Measurements from ENCODE around the gene LIN54. TPM values are rescaled to one million over a fixed set of nuclear protein-coding genes. Genes with fewer than 3 reads are reported as not detected.
"Not testable (repeated sequence)": the region's sequence is repeated elsewhere in the genome, so short reads cannot be mapped to it uniquely, and the experiment has no call there.

LIN54 gene
- total RNA-seq, 4 donors from 2014 or later: 14.7 to 23.0 (median 16.4) TPM

DNA sequence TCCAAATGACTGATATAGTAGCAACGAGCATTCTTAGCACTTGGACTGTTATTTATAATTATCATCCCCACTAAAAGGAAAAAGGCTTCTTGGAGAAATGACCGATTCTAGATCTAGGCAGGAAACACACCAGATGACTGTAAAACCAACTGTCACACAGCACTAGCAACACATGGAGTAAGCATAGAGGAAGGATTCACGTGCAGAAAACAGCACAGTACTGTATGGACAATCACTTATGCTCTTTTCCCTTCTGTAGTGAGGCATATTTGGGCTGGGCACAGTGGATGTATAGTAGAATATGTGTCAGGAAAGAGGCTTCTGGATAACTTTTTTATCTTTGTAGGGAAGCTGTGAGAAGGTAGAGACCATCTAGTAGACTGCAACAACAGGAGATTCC, 18.4 kb upstream of the LIN54 start:
- intact Hi-C loops (cut with DNase I): no loop called here
- no peak for TF ChIP-seq POLR2A (IDR thresholded peaks at IDR 0.05)
- TF ChIP-seq, protein P1, sequence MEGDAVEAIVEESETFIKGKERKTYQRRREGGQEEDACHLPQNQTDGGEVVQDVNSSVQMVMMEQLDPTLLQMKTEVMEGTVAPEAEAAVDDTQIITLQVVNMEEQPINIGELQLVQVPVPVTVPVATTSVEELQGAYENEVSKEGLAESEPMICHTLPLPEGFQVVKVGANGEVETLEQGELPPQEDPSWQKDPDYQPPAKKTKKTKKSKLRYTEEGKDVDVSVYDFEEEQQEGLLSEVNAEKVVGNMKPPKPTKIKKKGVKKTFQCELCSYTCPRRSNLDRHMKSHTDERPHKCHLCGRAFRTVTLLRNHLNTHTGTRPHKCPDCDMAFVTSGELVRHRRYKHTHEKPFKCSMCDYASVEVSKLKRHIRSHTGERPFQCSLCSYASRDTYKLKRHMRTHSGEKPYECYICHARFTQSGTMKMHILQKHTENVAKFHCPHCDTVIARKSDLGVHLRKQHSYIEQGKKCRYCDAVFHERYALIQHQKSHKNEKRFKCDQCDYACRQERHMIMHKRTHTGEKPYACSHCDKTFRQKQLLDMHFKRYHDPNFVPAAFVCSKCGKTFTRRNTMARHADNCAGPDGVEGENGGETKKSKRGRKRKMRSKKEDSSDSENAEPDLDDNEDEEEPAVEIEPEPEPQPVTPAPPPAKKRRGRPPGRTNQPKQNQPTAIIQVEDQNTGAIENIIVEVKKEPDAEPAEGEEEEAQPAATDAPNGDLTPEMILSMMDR (IDR thresholded peaks at IDR 0.05): no peak
- H3K27ac ChIP-seq: no peak overlapping the region
- no peaks in the 10 kb centered on the region for H3K4me1 ChIP-seq
- DNase-seq: no peak
- H3K27me3 ChIP-seq: no peaks in the 10 kb centered on the region
- peaks cover 0 to 17% (median 11%) of the 10 kb centered on the region in 3 donors for H3K9me3 ChIP-seq
- H3K36me3 ChIP-seq: no peaks in the 10 kb centered on the region
- whole genome bisulfite sequencing, 2 donors: 31 to 41% methylated on average over 3 of the region's 3 CpGs
- no peak overlapping the region for H3K4me3 ChIP-seq

DNA sequence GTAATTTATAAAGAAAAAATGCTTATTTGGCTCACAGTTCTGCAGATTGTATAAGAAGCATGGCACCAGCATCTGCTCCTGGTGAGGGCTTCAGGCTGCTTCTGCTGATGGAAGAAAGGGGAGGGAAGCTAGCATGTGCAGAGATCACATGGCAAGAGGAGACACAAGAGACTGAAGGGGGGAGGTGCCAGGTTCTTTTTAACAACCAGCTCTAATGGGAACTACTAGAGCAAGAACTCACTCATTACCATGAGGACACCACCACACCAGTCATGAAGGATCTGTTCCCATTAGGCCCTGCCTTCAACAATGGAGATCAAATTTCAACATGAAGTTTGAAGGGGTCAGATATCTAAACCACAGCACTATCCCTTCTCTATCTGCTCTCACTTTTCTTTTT, 14.9 kb upstream of the LIN54 start:
- Histone ChIP-seq H3K27ac (no peak overlapping the region), H3K4me3 (no peak overlapping the region), H3K9me3 (peaks cover 0 to 17% (median 11%) of the 10 kb centered on the region in 3 donors), H3K36me3 (no peaks in the 10 kb centered on the region), H3K27me3 (no peaks in the 10 kb centered on the region), H3K4me1 (no peaks in the 10 kb centered on the region)
- intact Hi-C loops (cut with DNase I): no loop called here
- no peak for DNase-seq
- no peak for TF ChIP-seq POLR2A (IDR thresholded peaks at IDR 0.05)
- TF ChIP-seq, protein P1 (IDR thresholded peaks at IDR 0.05): no peak

DNA sequence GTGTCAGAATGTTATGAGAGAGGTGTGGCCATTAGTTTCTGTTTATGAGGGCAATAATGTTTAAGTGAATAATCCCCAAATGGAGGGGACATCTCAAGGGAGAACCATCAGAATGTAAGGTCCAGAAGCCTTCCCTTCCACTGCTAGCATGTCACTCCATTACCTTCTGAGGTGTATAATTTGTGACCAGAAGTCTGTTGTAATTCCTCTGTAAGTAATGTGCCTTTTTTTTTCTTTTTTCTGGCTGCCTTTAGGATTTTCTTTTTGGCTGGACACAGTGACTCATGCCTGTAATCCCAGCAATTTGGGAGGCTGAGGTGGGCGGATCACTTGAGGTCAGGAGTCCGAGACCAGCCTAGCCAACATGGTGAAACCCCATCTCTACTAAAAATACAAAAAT, 13.6 kb upstream of the LIN54 start:
- H3K27me3 ChIP-seq: no peaks in the 10 kb centered on the region
- H3K9me3 ChIP-seq: peaks cover 0 to 17% (median 11%) of the 10 kb centered on the region in 3 donors
- H3K36me3 ChIP-seq: no peaks in the 10 kb centered on the region
- intact Hi-C loops (cut with DNase I): no loop called here
- DNase-seq: no peak
- 43% methylated on average over 2 of the region's 2 CpGs; no CpG with 5 or more reads in 1 of the 2 donors for WGBS, 2 donors
- H3K4me1 ChIP-seq: no peaks in the 10 kb centered on the region
- no peak overlapping the region for H3K4me3 ChIP-seq
- no peak for TF ChIP-seq POLR2A (IDR thresholded peaks at IDR 0.05)
- TF ChIP-seq, protein P1 (IDR thresholded peaks at IDR 0.05): no peak
- H3K27ac ChIP-seq: no peak overlapping the region

DNA sequence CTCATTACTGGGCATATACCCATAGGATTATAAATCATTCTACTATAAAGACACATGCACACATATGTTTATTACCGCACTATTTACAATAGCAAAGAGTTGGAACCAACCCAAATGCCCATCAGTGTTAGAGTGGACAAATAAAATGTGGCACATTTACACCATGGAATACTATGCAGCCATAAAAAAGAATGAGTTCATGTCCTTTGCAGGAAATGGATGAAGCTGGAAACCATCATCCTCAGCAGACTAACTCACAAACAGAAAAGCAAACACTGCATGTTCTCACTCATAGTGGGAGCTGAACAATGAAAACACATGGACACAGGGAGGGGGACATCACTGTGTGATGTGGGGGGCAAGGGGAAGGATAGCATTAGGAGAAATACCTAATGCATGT, 13.0 kb upstream of the LIN54 start:
- 89 to 94% methylated on average over 1 of the region's 1 CpG for WGBS, 2 donors
- H3K4me1 ChIP-seq; H3K36me3 ChIP-seq; DNase-seq; H3K27me3 ChIP-seq; H3K27ac ChIP-seq; H3K4me3 ChIP-seq; intact Hi-C loops (cut with DNase I): not testable (repeated sequence)
- H3K9me3 ChIP-seq: peaks cover 0 to 17% (median 11%) of the 10 kb centered on the region in 3 donors

DNA sequence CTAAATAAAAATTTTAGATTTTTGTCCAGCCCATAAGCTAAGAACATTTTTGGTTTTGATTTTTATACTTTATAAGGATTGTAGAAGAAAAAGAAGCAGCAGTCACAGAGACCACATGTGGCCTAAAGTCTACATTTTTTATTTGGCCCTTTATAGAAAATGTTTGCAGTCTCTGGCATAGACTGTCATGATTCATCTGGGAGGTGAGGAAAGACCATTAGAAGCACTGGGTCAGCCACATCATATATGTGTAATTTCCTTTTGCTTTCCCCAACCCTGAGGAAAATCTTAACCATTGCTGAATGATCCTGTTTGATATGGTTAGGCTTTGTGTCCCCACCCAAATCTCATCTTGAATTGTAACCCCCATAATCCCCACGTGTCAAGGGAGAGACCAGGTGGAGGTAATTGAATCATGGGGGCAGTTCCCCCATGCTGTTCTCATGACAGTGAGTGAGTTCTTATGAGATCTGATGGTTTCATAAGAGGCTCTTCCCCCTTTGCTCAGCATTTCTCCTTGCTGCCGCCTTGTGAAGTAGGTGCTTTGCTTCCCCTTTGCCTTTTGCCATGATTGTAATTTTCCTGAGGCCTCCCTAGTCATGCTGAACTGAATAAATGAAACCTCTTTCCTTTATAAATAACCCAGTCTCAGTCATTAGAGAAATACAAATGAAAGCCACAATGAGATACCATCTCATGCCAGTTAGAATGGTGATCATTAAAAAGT, 12.3 kb upstream of the LIN54 start:
- TF ChIP-seq POLR2A (IDR thresholded peaks at IDR 0.05): no peak
- TF ChIP-seq, protein P1 (IDR thresholded peaks at IDR 0.05): no peak
- DNase-seq: no peak
- Histone ChIP-seq H3K36me3 (no peaks in the 10 kb centered on the region), H3K4me1 (no peaks in the 10 kb centered on the region), H3K27ac (no peak overlapping the region), H3K27me3 (no peaks in the 10 kb centered on the region), H3K9me3 (peaks cover 0 to 17% (median 11%) of the 10 kb centered on the region in 3 donors), H3K4me3 (no peak overlapping the region)
- WGBS, 2 donors: 77 to 81% methylated on average over 2 of the region's 2 CpGs
- intact Hi-C loops (cut with DNase I): no loop called here

Data from esophagus squamous epithelium (tissue), 5 donors.